ENCODE results near the gene ETV7. TPM values are rescaled to one million over a fixed set of nuclear protein-coding genes. Genes with fewer than 3 reads are reported as not detected.

Gene ETV7
- total RNA-seq, 4 donors from 2014 or later, result 14.3 to 30.0 (median 15.0) TPM

GRCh38 chr6:36346486-36347273, 40.8 kb downstream of the ETV7 start:
- intact Hi-C loops (cut with DNase I; ENCODE audit: low total_unique reads), result no loop called here
- no peak for DNase-seq (ENCODE audit: low spot score in 2 of 2)
- no peak for TF ChIP-seq POLR2A (IDR thresholded peaks at IDR 0.05)
- no peak for TF ChIP-seq CTCF (IDR thresholded peaks at IDR 0.05)
- WGBS, 2 donors, result 92 to 94% methylated on average over 20 of the region's 20 CpGs
- H3K4me3 ChIP-seq (ENCODE audit: low read depth, poor library complexity, severe bottlenecking), result no peak overlapping the region

GRCh38 chr6:36345681-36346466, 41.6 kb downstream of the ETV7 start:
- no peak for DNase-seq (ENCODE audit: low spot score in 2 of 2)
- H3K4me3 ChIP-seq (ENCODE audit: low read depth, poor library complexity, severe bottlenecking), result no peak overlapping the region
- 74 to 85% methylated on average over 13 of the region's 13 CpGs for WGBS, 2 donors
- TF ChIP-seq CTCF (IDR thresholded peaks at IDR 0.05) (no peak), POLR2A (IDR thresholded peaks at IDR 0.05) (no peak)
- intact Hi-C loops (cut with DNase I; ENCODE audit: low total_unique reads), result no loop called here

GRCh38 chr6:36343109-36343680, 44.3 kb downstream of the ETV7 start:
- no peak overlapping the region for H3K4me3 ChIP-seq (ENCODE audit: low read depth, poor library complexity, severe bottlenecking)
- no peak for DNase-seq (ENCODE audit: low spot score in 2 of 2)
- 67 to 89% methylated on average over 5 of the region's 5 CpGs for WGBS, 2 donors

GRCh38 chr6:36340618-36341454, 46.6 kb downstream of the ETV7 start:
- TF ChIP-seq CTCF (IDR thresholded peaks at IDR 0.05), result no peak
- no peak for TF ChIP-seq POLR2A (IDR thresholded peaks at IDR 0.05)
- 18 to 23% methylated on average over 29 to 36 of the region's 36 CpGs for whole genome bisulfite sequencing, 2 donors
- intact Hi-C loops (cut with DNase I; ENCODE audit: low total_unique reads), result no loop called here
- no peak overlapping the region for H3K4me3 ChIP-seq (ENCODE audit: low read depth, poor library complexity, severe bottlenecking)
- peak; percentile 59 to 92 for DNase-seq (ENCODE audit: low spot score in 2 of 2)

More at GRCh38 chr6:36343109-36343680, 44.3 kb downstream of the ETV7 start:
- intact Hi-C loops (cut with DNase I; ENCODE audit: low total_unique reads), result no loop called here
- no peak for TF ChIP-seq POLR2A (IDR thresholded peaks at IDR 0.05)
- no peak for TF ChIP-seq CTCF (IDR thresholded peaks at IDR 0.05)

- H3K4me3 ChIP-seq (ENCODE audit: low read depth, poor library complexity, severe bottlenecking), result no peak overlapping the region
- WGBS, 2 donors, result 50 to 56% methylated on average over 12 of the region's 12 CpGs
- TF ChIP-seq POLR2A (IDR thresholded peaks at IDR 0.05) (no peak), CTCF (IDR thresholded peaks at IDR 0.05) (no peak)
- no peak for DNase-seq (ENCODE audit: low spot score in 2 of 2)
- intact Hi-C loops (cut with DNase I; ENCODE audit: low total_unique reads), result no loop called here
Measured at GRCh38 chr6:36340306-36340617, 47.2 kb downstream of the ETV7 start.

Measured in lower leg skin (tissue), 4 donors.